CD4-positive, alpha-beta memory T cell (primary cell): ENCODE results near the gene APBA3. TPM values are rescaled to one million over a fixed set of nuclear protein-coding genes. Genes with fewer than 3 reads are reported as not detected.

ENCODE experiments used
- CTCF ChIA-PET: fragments of 350-600 bp; sonication (Branson Sonifier 250); formaldehyde crosslinking; loops from one replicate; lab custom pipeline; 2021; ENCODE audit warnings: inconsistent platforms; ENCODE audit not compliant: partially characterized antibody; lab: Charles Lee
- POLR2A ChIA-PET: fragments of 350-600 bp; sonication (Branson Sonifier 250); formaldehyde crosslinking; loops from one replicate; lab custom pipeline; 2021; ENCODE audit not compliant: partially characterized antibody; lab: Charles Lee
- DNase-seq, 5 donors: peaks; one replicate each; pipeline versions ENCODE4 v3.0.0 to v3.0.0-alpha.2; 2020 to 2022; ENCODE audit warnings: mixed read lengths in 1 of 5
- H3K27ac ChIP-seq: one replicate; pipeline ENCODE4 v1.7.0; 2013; ENCODE audit warnings: low read depth, low read length
- H3K27me3 ChIP-seq: 2 replicates; pipeline ENCODE4 v1.7.0; 2013; ENCODE audit warnings: mild to moderate bottlenecking, low read length, moderate library complexity; ENCODE audit not compliant: insufficient read depth
- H3K36me3 ChIP-seq: 2 replicates; pipeline ENCODE4 v1.7.0; 2013; ENCODE audit warnings: mild to moderate bottlenecking, low read length, moderate library complexity; ENCODE audit not compliant: insufficient read depth
- H3K4me1 ChIP-seq: 2 replicates; pipeline ENCODE4 v1.7.0; 2013; ENCODE audit warnings: mild to moderate bottlenecking, low read length, moderate library complexity; ENCODE audit not compliant: insufficient read depth
- H3K4me3 ChIP-seq, 2 donors: one replicate each; pipeline ENCODE4 v1.7.0; 2013; ENCODE audit warnings: low read length in 2 of 2, mild to moderate bottlenecking in 1 of 2
- H3K9me3 ChIP-seq, 2 donors: one replicate each; pipeline ENCODE4 v1.7.0; 2013; ENCODE audit warnings: low read length in 2 of 2, control low read depth in 1 of 2; ENCODE audit not compliant: control insufficient read depth in 1 of 2
- H3K27ac Mint-ChIP-seq, 7 donors: one replicate each; pipeline ENCODE4 v1.8.0; 2020 to 2021; ENCODE audit warnings: mixed read lengths in 7 of 7, mild to moderate bottlenecking in 6 of 7, inconsistent platforms in 3 of 7, moderate library complexity in 3 of 7
- H3K27me3 Mint-ChIP-seq, 2 donors: one replicate each; pipeline ENCODE4 v1.8.0; 2020 to 2021; ENCODE audit warnings: mixed read lengths in 2 of 2
- H3K36me3 Mint-ChIP-seq, 2 donors: one replicate each; pipeline ENCODE4 v1.8.0; 2020 to 2021; ENCODE audit warnings: mixed read lengths in 2 of 2, inconsistent platforms in 1 of 2, mild to moderate bottlenecking in 1 of 2
- H3K4me1 Mint-ChIP-seq, 4 donors: one replicate each; pipeline ENCODE4 v1.8.0; 2020 to 2021; ENCODE audit warnings: mixed read lengths in 4 of 4, mild to moderate bottlenecking in 1 of 4
- H3K4me3 Mint-ChIP-seq, 8 donors: one replicate each; pipeline ENCODE4 v1.8.0; 2020 to 2021; ENCODE audit warnings: mixed read lengths in 8 of 8, mild to moderate bottlenecking in 7 of 8, moderate library complexity in 6 of 8, inconsistent platforms in 3 of 8
- H3K9me3 Mint-ChIP-seq, 8 donors: one replicate each; pipeline ENCODE4 v1.8.0; 2020 to 2021; ENCODE audit warnings: mixed read lengths in 8 of 8, mild to moderate bottlenecking in 5 of 8, inconsistent platforms in 3 of 8, moderate library complexity in 1 of 8
- intact Hi-C: fragments of 100-400 bp; cut with micrococcal nuclease; formaldehyde crosslinking; loops from one replicate; pipeline ENCODE4 v1.15.1; 2023
- polyA plus RNA-seq, 2 donors: library from polyadenylated mRNA; unstranded; fragments of 300-500 nt; fragmentation: Illumina TruSeq; gene quantifications; one replicate each; pipeline ENCODE4 v1.2.3, GENCODE V29; 2021
- total RNA-seq, 2 experiments: library from RNA; stranded (reverse); gene quantifications; one replicate each; pipeline ENCODE4 v1.2.3, GENCODE V29; 2021

The APBA3 gene
- total and polyA plus RNA-seq, 4 experiments from 2014 or later = 33.1 to 86.3 (median 60.2) TPM

DNA sequence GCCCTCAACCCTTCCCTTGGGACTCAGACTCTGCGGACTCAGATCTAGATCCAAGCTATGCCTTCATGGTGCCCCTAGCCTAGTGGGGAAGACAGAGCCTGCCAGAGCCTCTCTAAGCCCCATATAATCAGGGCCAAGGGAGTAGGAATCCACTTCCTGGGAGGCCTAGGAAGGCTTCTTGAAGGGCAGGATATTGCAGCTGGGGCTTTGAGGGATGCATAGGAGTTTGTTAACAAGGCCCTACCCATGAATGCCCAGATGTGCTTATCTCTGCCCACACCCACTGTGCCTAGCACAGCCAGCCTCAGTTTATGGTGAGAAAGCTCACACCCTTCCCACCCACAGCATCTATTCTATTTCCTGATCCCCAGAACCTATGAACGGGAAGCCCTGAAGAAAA is 11.3 kb downstream of the APBA3 start:
- Mint-ChIP-seq H3K4me1 (peaks cover 3 to 9% (median 4%) of the 10 kb centered on the region in 4 donors), H3K36me3 (peaks cover 20 to 41% of the 10 kb centered on the region in 2 donors), H3K9me3 (peaks cover 0 to 2% (median 0%) of the 10 kb centered on the region in 8 donors), H3K27ac (no peak overlapping the region), H3K4me3 (no peak overlapping the region), H3K27me3 (no peaks in the 10 kb centered on the region)
- Histone ChIP-seq H3K27me3 (no peaks in the 10 kb centered on the region), H3K4me1 (no peaks in the 10 kb centered on the region), H3K36me3 (peaks cover 18% of the 10 kb centered on the region), H3K4me3 (no peak overlapping the region), H3K9me3 (no peaks in the 10 kb centered on the region), H3K27ac (no peak overlapping the region)
- POLR2A ChIA-PET = interaction anchor here (0.5 to 2.2 kb wide), 4 partner anchors 9 to 72 kb away, joined by 3 to 10 read pairs (median 4); partner anchors contain the start of gene MRPL54
- CTCF ChIA-PET = interaction anchor here (0.9 to 3.9 kb wide), 2 partner anchors 12 to 32 kb away, joined by 3 to 15 read pairs; partner anchors contain the start of genes APBA3 and MRPL54
- intact Hi-C loops = no loop called here
- no peak for DNase-seq

GRCh38 chr19:3748965-3749364 is 12.5 kb downstream of the APBA3 start:
- no peaks in the 10 kb centered on the region for H3K27me3 ChIP-seq
- POLR2A ChIA-PET = interaction anchor here (2.2 kb wide), 1 partner anchor 14 kb away, joined by 10 read pairs; the partner anchor contains the start of gene MRPL54
- H3K4me3 ChIP-seq = no peak overlapping the region
- CTCF ChIA-PET = interaction anchor here (1.5 to 3.9 kb wide), 2 partner anchors 13 to 73 kb away, joined by 3 to 15 read pairs; partner anchors contain the start of genes APBA3 and MRPL54
- Mint-ChIP-seq H3K9me3 (peaks cover 0 to 2% (median 0%) of the 10 kb centered on the region in 8 donors), H3K4me3 (no peak overlapping the region), H3K27ac (no peak overlapping the region), H3K36me3 (peaks cover 16 to 31% of the 10 kb centered on the region in 2 donors), H3K27me3 (no peaks in the 10 kb centered on the region), H3K4me1 (peaks cover 0 to 3% (median 0%) of the 10 kb centered on the region in 4 donors)
- H3K27ac ChIP-seq = no peak overlapping the region
- DNase-seq = peak in 1 of 5 donors; percentile 13
- peaks cover 18% of the 10 kb centered on the region for H3K36me3 ChIP-seq
- intact Hi-C loops = no loop called here
- no peaks in the 10 kb centered on the region for H3K9me3 ChIP-seq
- no peaks in the 10 kb centered on the region for H3K4me1 ChIP-seq

GRCh38 chr19:3746371-3747056 is 15.0 kb downstream of the APBA3 start:
- no peak overlapping the region for H3K27ac Mint-ChIP-seq
- intact Hi-C loops = no loop called here
- ChIA-PET CTCF (no interaction called here), POLR2A (interaction anchor here (0.6 to 1.1 kb wide), 4 partner anchors 10 to 25 kb away, joined by 3 to 4 read pairs (median 4); partner anchors contain the start of genes APBA3 and MRPL54)
- Histone ChIP-seq H3K9me3 (no peaks in the 10 kb centered on the region), H3K27ac (no peak overlapping the region), H3K36me3 (peaks cover 16% of the 10 kb centered on the region), H3K4me1 (no peaks in the 10 kb centered on the region), H3K27me3 (no peaks in the 10 kb centered on the region), H3K4me3 (no peak overlapping the region)
- peaks cover 0 to 3% (median 0%) of the 10 kb centered on the region in 4 donors for H3K4me1 Mint-ChIP-seq
- H3K4me3 Mint-ChIP-seq = no peak overlapping the region
- H3K27me3 Mint-ChIP-seq = no peaks in the 10 kb centered on the region
- H3K36me3 Mint-ChIP-seq = peaks cover 17 to 22% of the 10 kb centered on the region in 2 donors
- no peaks in the 10 kb centered on the region for H3K9me3 Mint-ChIP-seq
- peak in 1 of 5 donors; percentile 27 for DNase-seq

DNA sequence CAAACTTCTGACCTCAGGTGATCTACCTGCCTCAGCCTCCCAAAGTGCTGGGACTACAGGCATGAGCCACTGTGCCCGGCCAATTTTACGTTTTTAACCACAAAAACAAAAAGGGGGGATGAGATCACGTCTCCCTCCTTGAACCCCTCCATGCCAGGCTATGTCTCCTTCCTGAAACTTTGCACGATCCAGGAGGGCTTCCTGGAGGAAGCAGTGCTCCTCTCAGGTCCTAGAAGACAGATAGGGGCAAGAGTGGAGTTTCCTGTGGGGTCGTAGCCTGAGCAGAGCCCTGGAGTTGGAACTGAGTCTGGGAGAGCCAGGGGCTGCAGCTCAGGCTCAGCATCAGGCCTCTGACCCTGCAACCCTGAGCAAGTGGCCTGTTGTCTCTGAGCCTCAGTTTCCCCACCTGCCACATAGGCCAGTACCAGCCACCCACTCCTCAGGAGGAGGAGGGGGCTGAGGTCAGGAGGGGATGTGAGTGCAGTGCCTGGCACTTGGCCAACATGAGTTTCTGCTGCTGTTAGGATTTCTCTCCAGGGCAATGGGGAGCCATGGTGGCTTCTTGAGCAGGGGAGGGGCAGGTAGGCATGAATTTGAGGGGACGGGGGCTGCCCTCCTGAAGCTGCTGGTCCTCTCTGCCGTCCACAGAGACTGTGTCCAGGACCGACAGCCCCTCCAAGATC is 16.0 kb downstream of the APBA3 start:
- CTCF ChIA-PET = no interaction called here
- Mint-ChIP-seq H3K4me3 (no peak overlapping the region), H3K27me3 (no peaks in the 10 kb centered on the region), H3K27ac (no peak overlapping the region), H3K4me1 (peaks cover 0 to 3% (median 0%) of the 10 kb centered on the region in 4 donors), H3K9me3 (no peaks in the 10 kb centered on the region), H3K36me3 (peaks cover 12 to 18% of the 10 kb centered on the region in 2 donors)
- Histone ChIP-seq H3K9me3 (no peaks in the 10 kb centered on the region), H3K4me1 (no peaks in the 10 kb centered on the region), H3K27me3 (no peaks in the 10 kb centered on the region), H3K36me3 (peaks cover 10% of the 10 kb centered on the region), H3K27ac (no peak overlapping the region), H3K4me3 (no peak overlapping the region)
- DNase-seq = peak in 1 of 5 donors; percentile 1
- POLR2A ChIA-PET = no interaction called here
- intact Hi-C loops = no loop called here

GRCh38 chr19:3743486-3743885 is 18.0 kb downstream of the APBA3 start:
- Mint-ChIP-seq H3K27ac (peak overlapping the region in 1 of 7 donors; percentile 43), H3K4me3 (no peak overlapping the region)
- no peaks in the 10 kb centered on the region for H3K9me3 ChIP-seq

DNA sequence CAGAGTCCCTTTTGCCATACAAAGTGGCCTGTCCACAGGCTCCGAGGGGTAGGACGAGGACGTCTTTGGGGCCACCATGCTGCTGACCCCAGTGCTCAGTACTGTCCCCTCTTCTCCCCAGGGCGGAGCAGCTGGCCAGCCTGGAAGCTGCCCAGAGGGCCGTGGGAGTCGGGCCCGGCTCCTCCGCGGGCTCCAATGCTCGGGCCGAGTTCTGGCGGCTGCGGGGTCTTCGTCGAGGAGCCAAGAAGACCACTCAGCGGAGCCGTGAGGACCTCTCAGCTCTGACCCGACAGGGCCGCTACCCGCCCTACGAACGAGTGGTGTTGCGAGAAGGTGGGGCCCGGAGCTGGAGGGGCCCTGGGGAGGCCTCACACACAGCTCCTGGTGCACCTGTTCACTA is 21.1 kb downstream of the APBA3 start:
- CTCF ChIA-PET = interaction anchor here (1.5 to 1.8 kb wide), 2 partner anchors 12 to 109 kb away, joined by 4 to 5 read pairs; no protein-coding TSS in a partner anchor
- H3K4me1 Mint-ChIP-seq = peaks cover 5 to 19% (median 10%) of the 10 kb centered on the region in 4 donors
- no peak overlapping the region for H3K27ac Mint-ChIP-seq
- POLR2A ChIA-PET = interaction anchor here (0.9 to 3.7 kb wide), 5 partner anchors 14 to 22 kb away, joined by 3 to 28 read pairs (median 3); partner anchors contain the start of genes APBA3 and MRPL54
- peak in 1 of 5 donors; percentile 5 for DNase-seq
- no peaks in the 10 kb centered on the region for H3K36me3 ChIP-seq
- H3K27me3 Mint-ChIP-seq = no peaks in the 10 kb centered on the region
- H3K4me3 ChIP-seq = no peak overlapping the region
- peaks cover 7 to 19% of the 10 kb centered on the region in 2 donors for H3K36me3 Mint-ChIP-seq
- H3K9me3 ChIP-seq = no peaks in the 10 kb centered on the region
- no peak overlapping the region for H3K4me3 Mint-ChIP-seq
- H3K9me3 Mint-ChIP-seq = no peaks in the 10 kb centered on the region
- intact Hi-C loops = no loop called here
- no peak overlapping the region for H3K27ac ChIP-seq
- peaks cover 13% of the 10 kb centered on the region for H3K4me1 ChIP-seq
- no peaks in the 10 kb centered on the region for H3K27me3 ChIP-seq

More at GRCh38 chr19:3743486-3743885, 18.0 kb downstream of the APBA3 start:
- intact Hi-C loops = no loop called here
- Histone ChIP-seq H3K4me3 (no peak overlapping the region), H3K27ac (no peak overlapping the region), H3K36me3 (no peaks in the 10 kb centered on the region), H3K27me3 (no peaks in the 10 kb centered on the region), H3K4me1 (peaks cover 12% of the 10 kb centered on the region)
- CTCF ChIA-PET = interaction anchor here (1.6 kb wide), 1 partner anchor 19 kb away, joined by 4 read pairs; the partner anchor contains the start of gene MRPL54
- Mint-ChIP-seq H3K4me1 (peaks cover 0 to 14% (median 10%) of the 10 kb centered on the region in 4 donors), H3K9me3 (no peaks in the 10 kb centered on the region), H3K27me3 (no peaks in the 10 kb centered on the region), H3K36me3 (peaks cover 1 to 8% of the 10 kb centered on the region in 2 donors)
- DNase-seq = no peak
- POLR2A ChIA-PET = no interaction called here
